Smooth muscle cell (in vitro differentiated cells): ENCODE results near the gene YIPF2. TPM values are rescaled to one million over a fixed set of nuclear protein-coding genes. Genes with fewer than 3 reads are reported as not detected.

Experiments used
- DNase-seq: peaks from one replicate; lab custom pipeline; 2025; ENCODE audit not compliant: unreplicated experiment; lab: John Stamatoyannopoulos, UW
- H2AFZ ChIP-seq: fragments of 200-600 bp; sonication (generic); 2 replicates; pipeline ENCODE4 v1.6.0; 2016; ENCODE audit warnings: antibody characterized with exemption, low read depth, mild to moderate bottlenecking
- H3F3A ChIP-seq: fragments of 200-600 bp; sonication (generic); 2 replicates; pipeline ENCODE4 v1.6.0; 2017; ENCODE audit warnings: antibody characterized with exemption, low read depth
- H3K27ac ChIP-seq: fragments of 200-600 bp; sonication (generic); 2 replicates; pipeline ENCODE4 v1.5.1; 2016; ENCODE audit warnings: low read depth, mild to moderate bottlenecking
- H3K27me3 ChIP-seq: fragments of 200-600 bp; sonication (generic); 2 replicates; pipeline ENCODE4 v1.6.1; 2016; ENCODE audit warnings: low read depth, mild to moderate bottlenecking
- H3K36me3 ChIP-seq: fragments of 200-600 bp; sonication (generic); 2 replicates; pipeline ENCODE4 v1.5.1; 2016; ENCODE audit warnings: low read depth
- H3K4me1 ChIP-seq: fragments of 200-600 bp; sonication (generic); 2 replicates; pipeline ENCODE4 v1.5.1; 2016; ENCODE audit warnings: low read depth
- H3K4me2 ChIP-seq: fragments of 200-600 bp; sonication (generic); 2 replicates; pipeline ENCODE4 v1.6.0; 2016; ENCODE audit warnings: mild to moderate bottlenecking
- H3K4me3 ChIP-seq: fragments of 200-600 bp; sonication (generic); 2 replicates; pipeline ENCODE4 v1.5.1; 2016; ENCODE audit warnings: mild to moderate bottlenecking
- H3K79me2 ChIP-seq: fragments of 200-600 bp; sonication (generic); 2 replicates; pipeline ENCODE4 v1.6.0; 2016; ENCODE audit warnings: low read depth, mild to moderate bottlenecking
- H3K9ac ChIP-seq: fragments of 200-600 bp; sonication (generic); 2 replicates; pipeline ENCODE4 v1.6.0; 2016; ENCODE audit warnings: low read depth
- H3K9me3 ChIP-seq: fragments of 200-600 bp; sonication (generic); replicated peaks from 2 replicates; pipeline ENCODE4 v1.5.1; 2016; ENCODE audit warnings: low read depth
- H4K20me1 ChIP-seq: fragments of 200-600 bp; sonication (generic); 2 replicates; pipeline ENCODE4 v1.6.0; 2016; ENCODE audit warnings: low read depth
- WGBS: methylation state at CpG from one replicate; pipeline ENCODE4 v1.1.7; 2016; ENCODE audit warnings: low lambda C conversion rate; 5-methylcytosine and 5-hydroxymethylcytosine counted together
- polyA plus RNA-seq: library from polyadenylated mRNA; unstranded; fragments of >200 nt; fragmentation: Nextera tagmentation; extraction: Ambion mirVana; gene quantifications from 2 replicates; pipeline ENCODE4 v1.2.1, GENCODE V29; 2016
- total RNA-seq: library from RNA; depleted of rRNA; stranded (reverse); fragments of >200 nt; gene quantifications from 2 replicates; pipeline ENCODE4 v1.2.3, GENCODE V29; 2014
- TF ChIP-seq, protein P1 (sequence below): fragments of 200-600 bp; sonication (generic); IDR thresholded peaks from 2 replicates; pipeline ENCODE4 v1.5.1; 2017; ENCODE audit warnings: borderline replicate concordance, mild to moderate bottlenecking, antibody characterized with exemption; ENCODE audit not compliant: insufficient read depth, poor library complexity, severe bottlenecking

Gene YIPF2
- total and polyA plus RNA-seq, 2 experiments from 2014 or later, result 90.6 to 106 TPM

DNA sequence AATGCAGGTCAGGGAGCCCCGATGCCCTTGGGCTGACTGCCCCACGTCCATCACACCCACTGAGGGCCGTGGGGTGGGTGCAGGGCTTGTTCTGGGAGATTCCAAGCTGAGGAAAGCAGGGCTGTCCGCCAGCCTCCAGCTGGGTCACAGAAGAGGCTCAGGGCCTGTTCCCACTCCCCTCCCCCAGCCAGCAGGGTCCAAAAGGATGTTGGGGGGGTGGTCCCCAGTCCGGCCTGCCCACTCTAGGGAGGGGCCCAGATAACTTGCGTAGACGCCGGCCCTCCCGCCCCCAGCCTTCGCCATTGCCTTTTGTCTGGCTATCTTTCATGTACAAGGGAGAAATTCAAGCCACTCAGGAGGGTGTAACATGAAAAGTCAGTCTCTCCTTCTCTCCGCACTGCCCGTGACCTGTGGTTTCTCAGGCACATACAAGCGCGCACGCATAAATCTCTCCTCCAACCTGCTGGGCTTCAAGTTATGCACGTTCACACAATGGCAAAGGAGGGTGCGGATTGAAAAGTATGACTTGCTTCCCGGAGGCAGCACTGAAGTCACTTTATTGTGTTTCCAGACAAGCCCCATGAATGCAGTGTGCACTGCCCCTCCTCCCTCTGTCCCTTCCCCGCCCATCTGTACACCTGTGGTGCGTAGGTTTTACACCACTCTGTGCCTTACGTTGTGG lies 36.9 kb downstream of the YIPF2 start:
- Histone ChIP-seq H3K27ac (peak overlapping the region; percentile 63), H4K20me1 (peaks cover 98% of the 10 kb centered on the region)
- no peak for DNase-seq

DNA sequence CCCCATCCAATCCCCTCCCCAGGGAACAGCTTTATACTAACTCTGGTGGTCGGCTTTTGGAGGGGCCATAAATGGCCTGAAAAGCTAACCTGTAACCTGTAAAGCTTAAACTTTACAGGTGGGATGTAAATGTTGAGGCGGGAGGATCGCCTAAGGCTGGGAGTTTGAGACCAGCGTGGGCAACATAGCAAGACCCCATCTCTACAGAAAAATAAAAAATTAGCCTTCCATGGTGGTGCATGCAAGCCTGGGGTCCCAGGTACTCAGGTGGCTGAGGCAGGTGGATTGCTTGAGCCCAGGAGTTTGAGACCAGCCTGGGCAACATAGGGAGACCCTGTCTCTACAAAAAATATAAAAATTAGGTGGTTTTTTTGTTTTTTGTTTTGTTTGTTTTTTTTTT lies 38.6 kb downstream of the YIPF2 start:
- Histone ChIP-seq H2AFZ (no peak overlapping the region), H3K4me1 (peaks cover 32% of the 10 kb centered on the region), H3K4me2 (no peak overlapping the region)

More for the DNA sequence above, 36.9 kb downstream of the YIPF2 start:
- peaks cover 90% of the 10 kb centered on the region for H3K79me2 ChIP-seq
- H3K36me3 ChIP-seq, result no peaks in the 10 kb centered on the region
- 74% methylated on average over 21 of the region's 21 CpGs for WGBS
- H3F3A ChIP-seq, result peaks cover 3% of the 10 kb centered on the region
- no peaks in the 10 kb centered on the region for H3K27me3 ChIP-seq
- H3K9ac ChIP-seq, result no peak overlapping the region
- H3K4me2 ChIP-seq, result no peak overlapping the region
- no peak overlapping the region for H2AFZ ChIP-seq
- H3K4me1 ChIP-seq, result peaks cover 24% of the 10 kb centered on the region
- no peak overlapping the region for H3K4me3 ChIP-seq
- TF ChIP-seq, protein P1, sequence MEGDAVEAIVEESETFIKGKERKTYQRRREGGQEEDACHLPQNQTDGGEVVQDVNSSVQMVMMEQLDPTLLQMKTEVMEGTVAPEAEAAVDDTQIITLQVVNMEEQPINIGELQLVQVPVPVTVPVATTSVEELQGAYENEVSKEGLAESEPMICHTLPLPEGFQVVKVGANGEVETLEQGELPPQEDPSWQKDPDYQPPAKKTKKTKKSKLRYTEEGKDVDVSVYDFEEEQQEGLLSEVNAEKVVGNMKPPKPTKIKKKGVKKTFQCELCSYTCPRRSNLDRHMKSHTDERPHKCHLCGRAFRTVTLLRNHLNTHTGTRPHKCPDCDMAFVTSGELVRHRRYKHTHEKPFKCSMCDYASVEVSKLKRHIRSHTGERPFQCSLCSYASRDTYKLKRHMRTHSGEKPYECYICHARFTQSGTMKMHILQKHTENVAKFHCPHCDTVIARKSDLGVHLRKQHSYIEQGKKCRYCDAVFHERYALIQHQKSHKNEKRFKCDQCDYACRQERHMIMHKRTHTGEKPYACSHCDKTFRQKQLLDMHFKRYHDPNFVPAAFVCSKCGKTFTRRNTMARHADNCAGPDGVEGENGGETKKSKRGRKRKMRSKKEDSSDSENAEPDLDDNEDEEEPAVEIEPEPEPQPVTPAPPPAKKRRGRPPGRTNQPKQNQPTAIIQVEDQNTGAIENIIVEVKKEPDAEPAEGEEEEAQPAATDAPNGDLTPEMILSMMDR, result no peak
- H3K9me3 ChIP-seq, result no peaks in the 10 kb centered on the region

DNA sequence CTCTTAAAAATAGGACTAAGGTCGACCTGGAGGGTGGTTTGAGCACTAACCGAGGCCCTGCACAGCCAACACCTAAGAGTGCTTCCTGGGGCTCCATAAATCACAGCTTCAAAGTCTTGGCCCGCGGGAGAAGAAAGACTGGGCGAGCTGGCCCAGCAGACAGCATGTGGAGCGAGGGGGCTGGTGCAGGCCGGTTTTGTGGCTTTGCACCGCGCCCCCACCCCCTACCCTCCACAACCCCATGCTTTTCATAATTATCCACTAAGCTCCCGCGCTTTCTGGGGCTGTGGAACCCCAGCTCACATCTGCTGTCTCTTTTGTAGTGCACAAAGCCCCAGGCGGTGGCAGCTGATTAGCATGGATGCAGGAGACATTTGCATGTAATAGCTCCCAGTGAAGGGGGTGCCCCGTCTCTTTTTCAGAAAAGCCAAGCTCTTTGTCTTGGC lies 40.0 kb downstream of the YIPF2 start:
- no peak overlapping the region for H3K27ac ChIP-seq
- H3K9me3 ChIP-seq, result no peaks in the 10 kb centered on the region
- no peaks in the 10 kb centered on the region for H3K27me3 ChIP-seq
- no peak overlapping the region for H3K4me3 ChIP-seq
- 32% methylated on average over 13 of the region's 13 CpGs for WGBS
- no peak overlapping the region for H3K4me2 ChIP-seq
- H2AFZ ChIP-seq, result no peak overlapping the region
- peaks cover 24% of the 10 kb centered on the region for H3F3A ChIP-seq
- DNase-seq, result no peak
- peaks cover 38% of the 10 kb centered on the region for H3K4me1 ChIP-seq
- no peak overlapping the region for H3K9ac ChIP-seq
- H4K20me1 ChIP-seq, result peaks cover 98% of the 10 kb centered on the region
- H3K36me3 ChIP-seq, result no peaks in the 10 kb centered on the region
- peaks cover 85% of the 10 kb centered on the region for H3K79me2 ChIP-seq
- TF ChIP-seq, protein P1, result no peak

More for the DNA sequence above, 38.6 kb downstream of the YIPF2 start:
- TF ChIP-seq, protein P1, result no peak
- Histone ChIP-seq H3K79me2 (peaks cover 87% of the 10 kb centered on the region), H3K27me3 (no peaks in the 10 kb centered on the region), H3F3A (peaks cover 10% of the 10 kb centered on the region), H3K9me3 (no peaks in the 10 kb centered on the region), H3K9ac (no peak overlapping the region), H3K27ac (no peak overlapping the region), H4K20me1 (peaks cover 98% of the 10 kb centered on the region), H3K4me3 (no peak overlapping the region), H3K36me3 (no peaks in the 10 kb centered on the region)
- WGBS, result 96% methylated on average over 4 of the region's 4 CpGs
- no peak for DNase-seq
